Endodermal cell (in vitro differentiated cells): ENCODE results near the gene ADH1C. TPM values are rescaled to one million over a fixed set of nuclear protein-coding genes. Genes with fewer than 3 reads are reported as not detected.
"Not testable (repeated sequence)": the region's sequence is repeated elsewhere in the genome, so short reads cannot be mapped to it uniquely, and the experiment has no call there.

ENCODE experiments used
- DNase-seq: peaks from one replicate; pipeline ENCODE4 v3.0.0-alpha.2; 2017
- H3K27ac ChIP-seq: 2 replicates; pipeline ENCODE4 v1.5.1; 2013; ENCODE audit warnings: mild to moderate bottlenecking, low read depth, low read length, moderate library complexity
- H3K27me3 ChIP-seq: 2 replicates; pipeline ENCODE4 v1.6.1; 2013; ENCODE audit warnings: mild to moderate bottlenecking, low read length, moderate library complexity; ENCODE audit not compliant: insufficient read depth, control insufficient read depth, poor library complexity, severe bottlenecking
- H3K36me3 ChIP-seq: 2 replicates; pipeline ENCODE4 v1.7.0; 2013; ENCODE audit warnings: mild to moderate bottlenecking, low read length, moderate library complexity; ENCODE audit not compliant: control insufficient read depth, insufficient read depth
- H3K4me1 ChIP-seq: one replicate; pipeline ENCODE4 v1.7.0; 2013; ENCODE audit warnings: low read length; ENCODE audit not compliant: control insufficient read depth, insufficient read depth
- H3K4me3 ChIP-seq: 2 replicates; pipeline ENCODE4 v1.5.1; 2013; ENCODE audit warnings: mild to moderate bottlenecking, low read length, moderate library complexity
- H3K9ac ChIP-seq: 2 replicates; pipeline ENCODE4 v1.6.1; 2013; ENCODE audit warnings: mild to moderate bottlenecking, low read length, moderate library complexity; ENCODE audit not compliant: poor library complexity, severe bottlenecking; ENCODE audit errors: extremely low read depth
- H3K9me3 ChIP-seq: 2 replicates; pipeline ENCODE4 v1.6.1; 2013; ENCODE audit warnings: mild to moderate bottlenecking, low read length, moderate library complexity; ENCODE audit not compliant: control insufficient read depth
- H3K27ac Mint-ChIP-seq: 2 replicates; pipeline ENCODE4 v1.8.0; 2020; ENCODE audit warnings: mixed read lengths
- H3K27me3 Mint-ChIP-seq: 2 replicates; pipeline ENCODE4 v1.8.0; 2021; ENCODE audit warnings: mild to moderate bottlenecking, mixed read lengths; ENCODE audit not compliant: insufficient read depth
- H3K36me3 Mint-ChIP-seq: 2 replicates; pipeline ENCODE4 v1.8.0; 2020; ENCODE audit warnings: low read depth, mixed read lengths
- H3K4me1 Mint-ChIP-seq: 2 replicates; pipeline ENCODE4 v1.8.0; 2020; ENCODE audit warnings: mixed read lengths
- H3K4me3 Mint-ChIP-seq: 2 replicates; pipeline ENCODE4 v1.8.0; 2020; ENCODE audit warnings: mild to moderate bottlenecking, moderate library complexity, mixed read lengths
- H3K9me3 Mint-ChIP-seq: 2 replicates; pipeline ENCODE4 v1.8.0; 2020; ENCODE audit warnings: mild to moderate bottlenecking, mixed read lengths
- CTCF ChIP-seq: fragments of 200-600 bp; sonication (generic); conservative IDR thresholded peaks from 2 replicates; pipeline ENCODE4 v1.5.0; 2021; ENCODE audit warnings: antibody characterized with exemption, mild to moderate bottlenecking
- WGBS, 2 experiments: methylation state at CpG; one replicate each; pipeline versions ENCODE4 v1.1.5 to v1.1.7; 2013; ENCODE audit warnings: missing lambda C conversion rate in 2 of 2, mixed read lengths in 1 of 2; ENCODE audit not compliant: insufficient coverage in 1 of 2, insufficient read length in 1 of 2; 5-methylcytosine and 5-hydroxymethylcytosine counted together
- total RNA-seq, 2 donors: library from RNA; stranded (reverse); fragmentation: NEBNext Ultra II Directional in 1 of 2; extraction: Animal tissue kit (Norgen Biotek cat#: 25700) in 1 of 2; gene quantifications; 2 replicates in 1 of 2; 3 replicates in 1 of 2; pipeline ENCODE4 v1.2.1, GENCODE V29; 2021

Gene ADH1C
- total RNA-seq, 2 donors from 2014 or later, result not detected

- H3K9me3 Mint-ChIP-seq, result peaks cover 23% of the 10 kb centered on the region
- 90% methylated on average over 2 of the region's 3 CpGs; no CpG with 5 or more reads in 1 of the 2 experiments for WGBS, 2 experiments
- TF ChIP-seq CTCF, result no peak
Observed at GRCh38 chr4:99378876-99379275, 26.3 kb upstream of the ADH1C start.

GRCh38 chr4:99377341-99377740 lies 24.8 kb upstream of the ADH1C start:
- H3K9me3 Mint-ChIP-seq, result peaks cover 39% of the 10 kb centered on the region
- H3K27me3 Mint-ChIP-seq, H3K27ac Mint-ChIP-seq, H3K4me3 ChIP-seq, H3K9ac ChIP-seq, H3K4me1 ChIP-seq, H3K27ac ChIP-seq, H3K36me3 ChIP-seq, H3K36me3 Mint-ChIP-seq, H3K4me1 Mint-ChIP-seq, H3K4me3 Mint-ChIP-seq, H3K27me3 ChIP-seq: not testable (repeated sequence)
- peak; percentile 55 for DNase-seq
- H3K9me3 ChIP-seq, result peaks cover 48% of the 10 kb centered on the region
- WGBS, 2 experiments, result 76 to 87% methylated on average over 3 to 6 of the region's 6 CpGs
- peak; percentile 73 for TF ChIP-seq CTCF

More at GRCh38 chr4:99378876-99379275, 26.3 kb upstream of the ADH1C start:
- Histone ChIP-seq H3K9ac (no peak overlapping the region), H3K4me3 (peak overlapping the region; percentile 48), H3K27ac (no peak overlapping the region), H3K9me3 (peaks cover 34% of the 10 kb centered on the region), H3K36me3 (no peaks in the 10 kb centered on the region), H3K27me3 (no peaks in the 10 kb centered on the region), H3K4me1 (peaks cover 7% of the 10 kb centered on the region)
- H3K27me3 Mint-ChIP-seq, result no peaks in the 10 kb centered on the region
- H3K27ac Mint-ChIP-seq, result no peak overlapping the region
- no peaks in the 10 kb centered on the region for H3K36me3 Mint-ChIP-seq
- no peak for DNase-seq
- H3K4me3 Mint-ChIP-seq, result no peak overlapping the region
- H3K4me1 Mint-ChIP-seq, result peaks cover 8% of the 10 kb centered on the region

DNA sequence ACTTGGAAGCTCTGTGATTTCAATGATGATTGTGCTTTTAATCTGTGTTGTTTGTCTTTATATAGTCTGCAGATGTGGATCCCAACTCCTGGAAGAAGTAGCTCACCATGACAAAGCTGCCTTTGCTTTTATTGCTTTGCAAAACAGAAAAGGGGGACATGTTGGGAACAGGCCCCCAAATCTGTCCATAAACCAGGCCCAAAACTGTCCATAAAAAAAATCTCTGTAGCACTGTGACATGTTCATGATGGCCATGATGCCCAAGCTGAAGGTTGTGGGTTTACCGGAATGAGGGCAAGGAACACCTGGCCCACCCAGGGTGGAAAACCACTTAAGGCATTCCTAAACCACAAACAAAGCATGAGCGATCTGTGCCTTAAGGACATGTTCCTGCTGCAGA lies 19.9 kb upstream of the ADH1C start:
- not testable (repeated sequence) for H3K4me1 ChIP-seq, H3K36me3 Mint-ChIP-seq, H3K4me3 Mint-ChIP-seq, H3K27me3 Mint-ChIP-seq, H3K4me3 ChIP-seq, H3K27ac ChIP-seq, H3K27ac Mint-ChIP-seq, H3K27me3 ChIP-seq, H3K4me1 Mint-ChIP-seq, H3K9ac ChIP-seq, H3K36me3 ChIP-seq, DNase-seq
- WGBS, 2 experiments, result 90 to 100% methylated on average over 1 to 2 of the region's 2 CpGs
- peaks cover 50% of the 10 kb centered on the region for H3K9me3 ChIP-seq
- H3K9me3 Mint-ChIP-seq, result peaks cover 41% of the 10 kb centered on the region

GRCh38 chr4:99367817-99368216 lies 15.3 kb upstream of the ADH1C start:
- H3K36me3 ChIP-seq, H3K4me1 Mint-ChIP-seq, H3K27me3 Mint-ChIP-seq, H3K4me1 ChIP-seq, H3K4me3 Mint-ChIP-seq, H3K27ac ChIP-seq, H3K4me3 ChIP-seq, H3K9ac ChIP-seq, H3K36me3 Mint-ChIP-seq, H3K27me3 ChIP-seq, DNase-seq, H3K27ac Mint-ChIP-seq: not testable (repeated sequence)
- H3K9me3 ChIP-seq, result peaks cover 31% of the 10 kb centered on the region
- peaks cover 18% of the 10 kb centered on the region for H3K9me3 Mint-ChIP-seq
- 98 to 100% methylated on average over 1 to 2 of the region's 2 CpGs for WGBS, 2 experiments
